GM12878 (cell line): ENCODE measurements around the gene DUSP14. TPM values are rescaled to one million over a fixed set of nuclear protein-coding genes. Genes with fewer than 3 reads are reported as not detected.

Experiments
- ATAC-seq: fragments of 200-7000 bp; cut with Tn5 transposase; 3 replicates; pipeline ENCODE4 v1.9.1; 2020; ENCODE audit warnings: mild to moderate bottlenecking, moderate library complexity
- BruUV-seq: library from RNA; stranded (reverse); fragments of 400-500 nt; replicated peaks from 2 replicates; lab custom pipeline; 2021; lab: Mats Ljungman, UMichigan
- CTCF ChIA-PET: fragments of 300-600 bp; sonication (Branson Sonifier 250); formaldehyde crosslinking; extraction: SDS; loops from one replicate; lab custom pipeline; 2021; ENCODE audit warnings: inconsistent platforms; lab: Yijun Ruan, JAX
- POLR2A ChIA-PET: fragments of 350-600 bp; formaldehyde crosslinking; extraction: SDS; loops from one replicate; lab custom pipeline; 2021; ENCODE audit warnings: inconsistent platforms; lab: Charles Lee
- RAD21 ChIA-PET: fragments of 300-600 bp; sonication (Branson Sonifier 250); formaldehyde crosslinking; loops from one replicate; lab custom pipeline; 2023; ENCODE audit warnings: antibody characterized with exemption; ENCODE audit not compliant: unreplicated experiment; lab: Charles Lee
- SMC1A ChIA-PET: fragments of 300-600 bp; sonication (Branson Sonifier 250); formaldehyde crosslinking; loops from one replicate; lab custom pipeline; 2023; ENCODE audit not compliant: unreplicated experiment, uncharacterized antibody; lab: Charles Lee
- DNase-seq: peaks from one replicate; pipeline ENCODE4 v3.0.0-alpha.2; 2011; ENCODE audit warnings: low read depth, low spot score
- FAIRE-seq: peaks from 3 replicates; lab custom pipeline; 2011; peaks lifted over from hg19 to GRCh38; lab: Jason Lieb, UNC
- H2AFZ ChIP-seq: 2 replicates; pipeline ENCODE4 v1.6.0; 2011; ENCODE audit warnings: low read depth, low read length, control low read depth; ENCODE audit not compliant: control insufficient read depth
- H3K27ac ChIP-seq: 2 replicates; pipeline ENCODE4 v1.5.1; 2011; ENCODE audit warnings: control low read depth; ENCODE audit not compliant: control insufficient read depth, insufficient read depth
- H3K27me3 ChIP-seq, 2 experiments: replicated peaks in 1 of 2; 2 replicates each; pipeline versions ENCODE4 v1.6.0 to v1.6.1; 2011; ENCODE audit warnings: low read length in 1 of 2; ENCODE audit not compliant: control insufficient read depth in 2 of 2, insufficient read depth in 2 of 2
- H3K36me3 ChIP-seq, 2 experiments: 2 replicates each; pipeline ENCODE4 v1.5.1; 2011; ENCODE audit warnings: low read length in 1 of 2; ENCODE audit not compliant: control insufficient read depth in 2 of 2, insufficient read depth in 2 of 2
- H3K4me1 ChIP-seq: 2 replicates; pipeline ENCODE4 v1.6.1; 2011; ENCODE audit warnings: mild to moderate bottlenecking, low read length, moderate library complexity, mixed read lengths; ENCODE audit not compliant: control insufficient read depth, insufficient read depth
- H3K4me2 ChIP-seq: 2 replicates; pipeline ENCODE4 v1.6.0; 2011; ENCODE audit warnings: control low read depth; ENCODE audit not compliant: control insufficient read depth, insufficient read depth
- H3K4me3 ChIP-seq: fragments of 200-600 bp; sonication (generic); 2 replicates; pipeline ENCODE4 v1.5.1; 2016
- H3K79me2 ChIP-seq: 2 replicates; pipeline ENCODE4 v1.6.0; 2011; ENCODE audit warnings: low read length; ENCODE audit not compliant: control insufficient read depth, insufficient read depth
- H3K9ac ChIP-seq: 2 replicates; pipeline ENCODE4 v1.8.0; 2011; ENCODE audit warnings: low read length, control low read depth, mixed read lengths; ENCODE audit not compliant: control insufficient read depth, insufficient read depth
- H3K9me3 ChIP-seq: replicated peaks from 3 replicates; pipeline ENCODE4 v1.5.1; 2011; ENCODE audit warnings: mild to moderate bottlenecking, low read length; ENCODE audit not compliant: control insufficient read depth, insufficient read depth
- H4K20me1 ChIP-seq: 2 replicates; pipeline ENCODE4 v1.6.0; 2011; ENCODE audit not compliant: control insufficient read depth, insufficient read depth
- ATF2 ChIP-seq: IDR thresholded peaks from 2 replicates; pipeline ENCODE4 v1.6.1; 2012; ENCODE audit warnings: low read length, inconsistent platforms
- CHD1 ChIP-seq: IDR thresholded peaks from 2 replicates; pipeline ENCODE4 v1.6.1; 2012; ENCODE audit warnings: low read depth, low read length, improper control_type of control experiment
- ESRRA ChIP-seq: IDR thresholded peaks from 2 replicates; pipeline ENCODE4 v1.6.1; 2012; ENCODE audit warnings: mild to moderate bottlenecking, low read length, improper control_type of control experiment
- GABPA ChIP-seq: IDR thresholded peaks from 2 replicates; pipeline ENCODE4 v1.6.1; 2014; ENCODE audit warnings: antibody characterized with exemption, low read depth, mild to moderate bottlenecking, inconsistent platforms
- HSF1 ChIP-seq: fragments of 150-350 bp; IDR thresholded peaks from 2 replicates; pipeline ENCODE4 v1.6.1; 2014; ENCODE audit warnings: mild to moderate bottlenecking, low read depth, low read length
- JUNB ChIP-seq: IDR thresholded peaks from 2 replicates; pipeline ENCODE4 v1.6.1; 2016; ENCODE audit warnings: antibody characterized with exemption, mild to moderate bottlenecking
- NFYB ChIP-seq: IDR thresholded peaks from 2 replicates; pipeline ENCODE4 v1.6.1; 2011; ENCODE audit warnings: low read depth, mild to moderate bottlenecking, low read length, improper control_type of control experiment, moderate library complexity; ENCODE audit not compliant: insufficient read depth
- NR2F1 ChIP-seq: fragments of 450-650 bp; conservative IDR thresholded peaks from 2 replicates; pipeline ENCODE4 v1.6.1; 2017; ENCODE audit warnings: mild to moderate bottlenecking
- PML ChIP-seq: IDR thresholded peaks from 2 replicates; pipeline ENCODE4 v1.6.1; 2012; ENCODE audit warnings: low read length, inconsistent platforms
- RUNX3 ChIP-seq: IDR thresholded peaks from 2 replicates; pipeline ENCODE4 v1.6.1; 2012; ENCODE audit warnings: low read length, inconsistent platforms
- SP1 ChIP-seq: IDR thresholded peaks from one replicate; pipeline ENCODE4 v1.6.1; 2011; ENCODE audit warnings: low read depth, low read length
- TCF3 ChIP-seq: IDR thresholded peaks from 2 replicates; pipeline ENCODE4 v1.6.1; 2012; ENCODE audit warnings: low read depth, mild to moderate bottlenecking, low read length, borderline replicate concordance; ENCODE audit not compliant: insufficient read depth
- USF1 ChIP-seq: IDR thresholded peaks from 2 replicates; pipeline ENCODE4 v1.6.1; 2011; ENCODE audit warnings: borderline replicate concordance, low read depth, mild to moderate bottlenecking, moderate library complexity, mixed read lengths, low read length; ENCODE audit not compliant: insufficient read depth; ENCODE audit errors: extremely low read length
- WRNIP1 ChIP-seq: IDR thresholded peaks from 2 replicates; pipeline ENCODE4 v1.6.1; 2011; ENCODE audit warnings: low read depth, low read length, improper control_type of control experiment, borderline replicate concordance
- ZNF384 ChIP-seq: IDR thresholded peaks from 2 replicates; pipeline ENCODE4 v1.6.1; 2012; ENCODE audit warnings: low read depth, mild to moderate bottlenecking, low read length, improper control_type of control experiment, borderline replicate concordance
- ZZZ3 ChIP-seq: IDR thresholded peaks from 2 replicates; pipeline ENCODE4 v1.6.1; 2011; ENCODE audit warnings: low read depth; ENCODE audit not compliant: control insufficient read depth, insufficient read length
- WGBS: methylation state at CpG from one replicate; pipeline ENCODE4 v1.1.6; 2016; ENCODE audit warnings: low lambda C conversion rate; ENCODE audit not compliant: insufficient replicate concordance, insufficient coverage; ENCODE audit errors: missing lambda C conversion rate; 5-methylcytosine and 5-hydroxymethylcytosine counted together
- in situ Hi-C: fragments of 300-500 bp; cut with MboI; formaldehyde crosslinking; loops from 9 replicates; pipeline ENCODE4 v1.14.3; 2018; ENCODE audit warnings: mixed read lengths
- intact Hi-C: fragments of 100-400 bp; cut with micrococcal nuclease; formaldehyde crosslinking; loops from one replicate; pipeline ENCODE4 v1.14.2; 2022; ENCODE audit not compliant: unreplicated experiment
- polyA plus RNA-seq, 11 experiments: library from polyadenylated mRNA; depleted of rRNA in 4 of 11; unstranded in 6 of 11; stranded (reverse) in 5 of 11; fragments of >200 nt; fragmentation: Nextera tagmentation in 4 of 11; fragmentation: Illumina TruSeq in 1 of 11; extraction: Ambion mirVana in 4 of 11; extraction: Trizol in 1 of 11; gene quantifications; 1 replicate in 1 of 11; 2 replicates in 10 of 11; pipeline versions ENCODE4 v1.2.1 to v1.2.3, GENCODE V29; 2011 to 2016; ENCODE audit warnings: inconsistent platforms in 2 of 11, missing spikeins in 2 of 11, low read depth in 1 of 11
- total RNA-seq, 4 experiments: library from RNA; depleted of rRNA in 3 of 4; stranded (reverse); fragments of >200 nt in 3 of 4; fragmentation: Illumina TruSeq in 1 of 4; extraction: Trizol in 1 of 4; gene quantifications; 2 replicates each; pipeline versions ENCODE4 v1.2.1 to v1.2.3, GENCODE V29; 2013 to 2021

The DUSP14 gene
- total and polyA plus RNA-seq, 10 of the 15 experiments (the other 5 are each of a cell fraction or from before 2014, with no cell fraction given), result 14.5 to 36.5 (median 24.4) TPM

- TF ChIP-seq TCF3 (no peak), JUNB (no peak), RUNX3 (no peak), ZNF384 (no peak), NR2F1 (no peak)
- TF ChIP-seq, all 136 proteins: peak for 0
Observed at GRCh38 chr17:37535906-37536305, 46.2 kb downstream of the DUSP14 start (continued).

GRCh38 chr17:37538981-37539659, 49.4 kb downstream of the DUSP14 start:
- no peak for DNase-seq
- H3K9me3 ChIP-seq, result no peaks in the 10 kb centered on the region
- in situ Hi-C loops (no loop called here), intact Hi-C loops (no loop called here)
- ATAC-seq, result no peak
- no TSS peak for BruUV-seq
- POLR2A ChIA-PET, result interaction anchor here (0.5 kb wide), 1 partner anchor 10 kb away, joined by 3 read pairs; no protein-coding TSS in a partner anchor
- whole genome bisulfite sequencing, result over 99% methylated on average over 8 of the region's 8 CpGs
- no peak overlapping the region for H3K9ac ChIP-seq
- no peak for FAIRE-seq
- no peak overlapping the region for H3K4me2 ChIP-seq
- RAD21 ChIA-PET, result no interaction called here
- CTCF ChIA-PET, result no interaction called here
- H3K4me1 ChIP-seq, result no peaks in the 10 kb centered on the region
- H3K36me3 ChIP-seq, result peaks cover 25 to 39% of the 10 kb centered on the region in 2 experiments
- no peak overlapping the region for H3K4me3 ChIP-seq
- no peaks in the 10 kb centered on the region for H3K79me2 ChIP-seq
- no peak overlapping the region for H2AFZ ChIP-seq
- SMC1A ChIA-PET, result no interaction called here
- no peaks in the 10 kb centered on the region for H3K27me3 ChIP-seq
- H3K27ac ChIP-seq, result no peak overlapping the region
- no peaks in the 10 kb centered on the region for H4K20me1 ChIP-seq
- TF ChIP-seq SP1, result no peak
- TF ChIP-seq ESRRA, result no peak
- TF ChIP-seq WRNIP1, result no peak
- TF ChIP-seq HSF1, result no peak
- no peak for TF ChIP-seq NFYB
- no peak for TF ChIP-seq ZZZ3
- TF ChIP-seq ATF2, result no peak
- TF ChIP-seq TCF3, result no peak
- no peak for TF ChIP-seq PML
- TF ChIP-seq JUNB, result no peak
- no peak for TF ChIP-seq CHD1
- no peak for TF ChIP-seq GABPA
- TF ChIP-seq USF1, result no peak
